Activated B cell treated with CpG ODN at 0.5 μM for 24 hours (primary cell): ENCODE data around the gene APPL2. TPM values are rescaled to one million over a fixed set of nuclear protein-coding genes. Genes with fewer than 3 reads are reported as not detected.

ENCODE experiments used
- ATAC-seq: fragments of 200-7000 bp; cut with Tn5 transposase; one replicate; pipeline ENCODE4 v1.10.0; 2021; ENCODE audit warnings: low read depth, mild to moderate bottlenecking, moderate library complexity
- CTCF ChIA-PET: fragments of 350-600 bp; sonication (Branson Sonifier 250); formaldehyde crosslinking; loops from one replicate; lab custom pipeline; 2021; ENCODE audit warnings: antibody characterized with exemption; lab: Charles Lee
- POLR2A ChIA-PET: fragments of 350-600 bp; sonication (Branson Sonifier 250); formaldehyde crosslinking; loops from one replicate; lab custom pipeline; 2021; ENCODE audit warnings: antibody characterized with exemption; lab: Charles Lee
- DNase-seq: peaks from one replicate; pipeline ENCODE4 v3.0.0; 2022
- H3K27ac Mint-ChIP-seq: one replicate; pipeline ENCODE4 v1.8.0; 2020; ENCODE audit warnings: mixed read lengths
- H3K27me3 Mint-ChIP-seq: one replicate; pipeline ENCODE4 v1.8.0; 2021; ENCODE audit warnings: mixed read lengths
- H3K36me3 Mint-ChIP-seq: one replicate; pipeline ENCODE4 v1.8.0; 2021; ENCODE audit warnings: low read depth, mixed read lengths
- H3K4me1 Mint-ChIP-seq: one replicate; pipeline ENCODE4 v1.8.0; 2021; ENCODE audit warnings: mixed read lengths
- H3K4me3 Mint-ChIP-seq: one replicate; pipeline ENCODE4 v1.8.0; 2020; ENCODE audit warnings: mild to moderate bottlenecking, mixed read lengths
- H3K9me3 Mint-ChIP-seq: one replicate; pipeline ENCODE4 v1.8.0; 2020; ENCODE audit warnings: mixed read lengths
- CTCF ChIP-seq: fragments of 200-600 bp; IDR thresholded peaks from one replicate; pipeline ENCODE4 v1.8.0; 2022; ENCODE audit warnings: antibody characterized with exemption, mild to moderate bottlenecking
- intact Hi-C: fragments of 100-400 bp; cut with micrococcal nuclease; formaldehyde crosslinking; loops from one replicate; pipeline ENCODE4 v1.15.1; 2024
- total RNA-seq: library from RNA; stranded (reverse); gene quantifications from 2 replicates; pipeline ENCODE4 v1.2.3, GENCODE V29; 2022

Gene APPL2
- total RNA-seq, 1 donor from 2014 or later, result 30.7 TPM

- CTCF ChIA-PET, result no interaction called here
- H3K27ac Mint-ChIP-seq, result no peak overlapping the region
- ATAC-seq, result no peak
- H3K9me3 Mint-ChIP-seq, result no peaks in the 10 kb centered on the region
- intact Hi-C loops, result no loop called here
- POLR2A ChIA-PET, result interaction anchor here (1.3 kb wide), 1 partner anchor 60 kb away, joined by 4 read pairs; the partner anchor contains the start of gene APPL2
- peaks cover 1% of the 10 kb centered on the region for H3K4me1 Mint-ChIP-seq
- peaks cover 78% of the 10 kb centered on the region for H3K36me3 Mint-ChIP-seq
- H3K27me3 Mint-ChIP-seq, result no peaks in the 10 kb centered on the region
- DNase-seq, result no peak
- TF ChIP-seq CTCF, result no peak
- no peak overlapping the region for H3K4me3 Mint-ChIP-seq
Observed at GRCh38 chr12:105175397-105175990, 60.5 kb downstream of the APPL2 start.

- DNase-seq, result no peak
- no peaks in the 10 kb centered on the region for H3K9me3 Mint-ChIP-seq
- intact Hi-C loops, result loop anchor here (2.0 to 5.0 kb wide), 2 partner anchors 35 to 211 kb away; no protein-coding TSS in a partner anchor
- no peak for ATAC-seq
- no peak for TF ChIP-seq CTCF
- ChIA-PET CTCF (no interaction called here), POLR2A (no interaction called here)
- H3K4me1 Mint-ChIP-seq, result no peaks in the 10 kb centered on the region
- H3K27me3 Mint-ChIP-seq, result no peaks in the 10 kb centered on the region
- H3K36me3 Mint-ChIP-seq, result peaks cover 78% of the 10 kb centered on the region
- H3K27ac Mint-ChIP-seq, result peak overlapping the region; percentile 4
- H3K4me3 Mint-ChIP-seq, result no peak overlapping the region
Observed at GRCh38 chr12:105171691-105172436, 64.1 kb downstream of the APPL2 start.

- POLR2A ChIA-PET, result no interaction called here
- H3K4me3 Mint-ChIP-seq, result no peak overlapping the region
- no peak for TF ChIP-seq CTCF
- DNase-seq, result no peak
- CTCF ChIA-PET, result no interaction called here
- no peak overlapping the region for H3K27ac Mint-ChIP-seq
- H3K4me1 Mint-ChIP-seq, result no peaks in the 10 kb centered on the region
- intact Hi-C loops, result loop anchor here (5.0 kb wide), 1 partner anchor 33 kb away; no protein-coding TSS in a partner anchor
- H3K9me3 Mint-ChIP-seq, result no peaks in the 10 kb centered on the region
- ATAC-seq, result no peak
- peaks cover 72% of the 10 kb centered on the region for H3K36me3 Mint-ChIP-seq
- H3K27me3 Mint-ChIP-seq, result no peaks in the 10 kb centered on the region
Observed at GRCh38 chr12:105170139-105170538, 65.8 kb downstream of the APPL2 start.

GRCh38 chr12:105168006-105168405 is 68.0 kb downstream of the APPL2 start:
- POLR2A ChIA-PET, result no interaction called here
- TF ChIP-seq CTCF, result no peak
- Mint-ChIP-seq H3K27ac (no peak overlapping the region), H3K36me3 (peaks cover 81% of the 10 kb centered on the region), H3K9me3 (no peaks in the 10 kb centered on the region), H3K4me3 (no peak overlapping the region), H3K4me1 (no peaks in the 10 kb centered on the region), H3K27me3 (no peaks in the 10 kb centered on the region)
- intact Hi-C loops, result no loop called here
- CTCF ChIA-PET, result no interaction called here
- no peak for DNase-seq
- no peak for ATAC-seq

- ChIA-PET POLR2A (no interaction called here), CTCF (no interaction called here)
- no peak overlapping the region for H3K4me3 Mint-ChIP-seq
Observed at GRCh38 chr12:105167346-105167745, 68.6 kb downstream of the APPL2 start.

More at GRCh38 chr12:105167346-105167745, 68.6 kb downstream of the APPL2 start:
- no peaks in the 10 kb centered on the region for H3K9me3 Mint-ChIP-seq
- no peak for TF ChIP-seq CTCF
- intact Hi-C loops, result no loop called here
- H3K36me3 Mint-ChIP-seq, result peaks cover 78% of the 10 kb centered on the region
- no peaks in the 10 kb centered on the region for H3K4me1 Mint-ChIP-seq
- no peak for DNase-seq
- no peaks in the 10 kb centered on the region for H3K27me3 Mint-ChIP-seq
- ATAC-seq, result no peak
- H3K27ac Mint-ChIP-seq, result no peak overlapping the region
